HepG2 (cell line): Measurements from ENCODE around the gene ARVCF. TPM values are rescaled to one million over a fixed set of nuclear protein-coding genes. Genes with fewer than 3 reads are reported as not detected.

Experiments
- DNMT1 ChIP-seq: sonication (generic); formaldehyde crosslinking; IDR thresholded peaks from 2 replicates; pipeline ENCODE4 v1.5.1; 2020; ENCODE audit warnings: mild to moderate bottlenecking, missing genetic modification reagents
- FLYWCH1 ChIP-seq: sonication (generic); formaldehyde crosslinking; IDR thresholded peaks from 2 replicates; pipeline ENCODE4 v1.8.1; 2023; ENCODE audit warnings: mild to moderate bottlenecking, missing genetic modification reagents
- HIC2 ChIP-seq: sonication (generic); formaldehyde crosslinking; IDR thresholded peaks from 2 replicates; pipeline ENCODE4 v1.9.0; 2022; ENCODE audit warnings: low read depth, missing genetic modification reagents
- JARID2 ChIP-seq: sonication (generic); formaldehyde crosslinking; IDR thresholded peaks from 2 replicates; pipeline ENCODE4 v1.8.1; 2023; ENCODE audit warnings: missing genetic modification reagents, inconsistent platforms; ENCODE audit not compliant: insufficient replicate concordance
- MLXIP ChIP-seq: sonication (generic); formaldehyde crosslinking; IDR thresholded peaks from 2 replicates; pipeline ENCODE4 v1.9.0; 2021; ENCODE audit warnings: missing genetic modification reagents, borderline replicate concordance
- MYNN ChIP-seq: sonication (generic); formaldehyde crosslinking; IDR thresholded peaks from 2 replicates; pipeline ENCODE4 v1.4.0; 2020; ENCODE audit warnings: mild to moderate bottlenecking, low read depth, missing genetic modification reagents
- MZF1 ChIP-seq: sonication (generic); formaldehyde crosslinking; IDR thresholded peaks from 2 replicates; pipeline ENCODE4 v1.8.1; 2023; ENCODE audit warnings: mild to moderate bottlenecking, missing genetic modification reagents, borderline replicate concordance
- NR2C2 ChIP-seq: sonication (generic); formaldehyde crosslinking; IDR thresholded peaks from 2 replicates; pipeline ENCODE4 v1.4.0; 2020; ENCODE audit warnings: missing genetic modification reagents, mild to moderate bottlenecking, moderate library complexity, borderline replicate concordance
- PHF5A ChIP-seq: IDR thresholded peaks from one replicate; pipeline ENCODE4 v1.6.1; 2018; ENCODE audit warnings: low read depth, missing genetic modification reagents; ENCODE audit not compliant: unreplicated experiment
- RBAK ChIP-seq: sonication (generic); formaldehyde crosslinking; IDR thresholded peaks from 2 replicates; pipeline ENCODE4 v1.5.1; 2020; ENCODE audit warnings: mild to moderate bottlenecking, missing genetic modification reagents
- RELA ChIP-seq: sonication (generic); formaldehyde crosslinking; IDR thresholded peaks from 2 replicates; pipeline ENCODE4 v1.4.0; 2020; ENCODE audit warnings: missing genetic modification reagents
- RNF2 ChIP-seq: fragments of 450-650 bp; conservative IDR thresholded peaks from 2 replicates; pipeline ENCODE4 v1.6.1; 2016; ENCODE audit warnings: low read depth
- TEAD2 ChIP-seq: sonication (generic); formaldehyde crosslinking; IDR thresholded peaks from 2 replicates; pipeline ENCODE4 v1.9.0; 2021; ENCODE audit warnings: missing genetic modification reagents
- ZBTB21 ChIP-seq: sonication (generic); formaldehyde crosslinking; IDR thresholded peaks from 2 replicates; pipeline ENCODE4 v1.4.0; 2020; ENCODE audit warnings: missing genetic modification reagents
- ZFP37 ChIP-seq: sonication (generic); formaldehyde crosslinking; IDR thresholded peaks from 2 replicates; pipeline ENCODE4 v1.4.0; 2020; ENCODE audit warnings: missing genetic modification reagents, borderline replicate concordance
- ZNF879 ChIP-seq: sonication (generic); formaldehyde crosslinking; IDR thresholded peaks from 2 replicates; pipeline ENCODE4 v1.8.1; 2023; ENCODE audit warnings: missing genetic modification reagents
- polyA plus RNA-seq, 8 experiments: library from polyadenylated mRNA; depleted of rRNA in 3 of 8; stranded (reverse) in 7 of 8; unstranded in 1 of 8; fragments of >200 nt; fragmentation: Illumina TruSeq in 4 of 8; extraction: Trizol in 4 of 8; gene quantifications; 2 replicates each; pipeline versions ENCODE4 v1.2.1 to v1.2.3, GENCODE V29; 2011 to 2016; ENCODE audit warnings: low read depth in 4 of 8, missing spikeins in 1 of 8, mixed read lengths in 1 of 8; ENCODE audit not compliant: insufficient read depth in 1 of 8
- total RNA-seq, 5 experiments: library from RNA; depleted of rRNA; stranded (reverse); fragments of >200 nt; fragmentation: Illumina TruSeq; extraction: Trizol; gene quantifications; 2 replicates each; pipeline ENCODE4 v1.2.3, GENCODE V29; 2016; ENCODE audit warnings: low read depth in 1 of 5
- TF ChIP-seq, protein P1 (sequence below): sonication (generic); formaldehyde crosslinking; IDR thresholded peaks from 2 replicates; pipeline ENCODE4 v1.5.0; 2020; ENCODE audit warnings: mild to moderate bottlenecking, missing genetic modification reagents, moderate library complexity

Gene ARVCF
- total and polyA plus RNA-seq, 2 of the 13 experiments (the other 11 are each of a cell fraction or from before 2014, with no cell fraction given), result 16.4 to 17.7 TPM

DNA sequence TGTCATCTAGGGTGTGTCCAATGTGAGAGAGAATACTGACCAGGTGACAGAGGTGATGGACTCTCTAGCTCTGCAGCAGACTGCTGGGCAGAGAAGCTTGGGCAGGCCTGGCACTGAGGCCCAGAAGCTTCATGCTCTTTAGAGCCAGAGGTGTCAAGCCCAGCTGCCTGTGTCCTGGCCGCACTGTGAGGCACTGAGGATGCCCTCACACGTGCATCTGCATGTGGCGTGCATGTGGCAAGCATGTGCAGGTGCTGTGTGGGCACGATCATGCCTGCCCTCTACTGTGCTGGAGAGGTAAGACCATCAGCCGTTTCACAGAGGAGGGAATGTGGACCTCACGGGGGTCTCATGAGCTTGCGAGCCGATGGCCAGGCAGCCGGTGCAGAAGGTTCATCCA, 59.2 kb downstream of the ARVCF start (continued):
- TF ChIP-seq ZFP37 (CRISPR knock-in tag) (no peak), ZBTB21 (CRISPR knock-in tag) (no peak), PHF5A (CRISPR knock-in tag) (no peak), TEAD2 (no peak), MZF1 (no peak), ZNF879 (CRISPR knock-in tag) (0 out of 2 replicates have a peak, but pooled peaks have one; percentile 52), RNF2 (peak; percentile 49; the same call in 1 of the 2 replicates), RELA (CRISPR knock-in tag) (no peak), HIC2 (CRISPR knock-in tag) (0 out of 2 replicates have a peak, but pooled peaks have one; percentile 26), FLYWCH1 (0 out of 2 replicates have a peak, but pooled peaks have one; percentile 36), JARID2 (CRISPR knock-in tag) (no peak), DNMT1 (CRISPR knock-in tag) (no peak), MYNN (CRISPR knock-in tag) (no peak), RBAK (no peak), MLXIP (no peak), NR2C2 (CRISPR knock-in tag) (no peak)
- TF ChIP-seq, protein P1, sequence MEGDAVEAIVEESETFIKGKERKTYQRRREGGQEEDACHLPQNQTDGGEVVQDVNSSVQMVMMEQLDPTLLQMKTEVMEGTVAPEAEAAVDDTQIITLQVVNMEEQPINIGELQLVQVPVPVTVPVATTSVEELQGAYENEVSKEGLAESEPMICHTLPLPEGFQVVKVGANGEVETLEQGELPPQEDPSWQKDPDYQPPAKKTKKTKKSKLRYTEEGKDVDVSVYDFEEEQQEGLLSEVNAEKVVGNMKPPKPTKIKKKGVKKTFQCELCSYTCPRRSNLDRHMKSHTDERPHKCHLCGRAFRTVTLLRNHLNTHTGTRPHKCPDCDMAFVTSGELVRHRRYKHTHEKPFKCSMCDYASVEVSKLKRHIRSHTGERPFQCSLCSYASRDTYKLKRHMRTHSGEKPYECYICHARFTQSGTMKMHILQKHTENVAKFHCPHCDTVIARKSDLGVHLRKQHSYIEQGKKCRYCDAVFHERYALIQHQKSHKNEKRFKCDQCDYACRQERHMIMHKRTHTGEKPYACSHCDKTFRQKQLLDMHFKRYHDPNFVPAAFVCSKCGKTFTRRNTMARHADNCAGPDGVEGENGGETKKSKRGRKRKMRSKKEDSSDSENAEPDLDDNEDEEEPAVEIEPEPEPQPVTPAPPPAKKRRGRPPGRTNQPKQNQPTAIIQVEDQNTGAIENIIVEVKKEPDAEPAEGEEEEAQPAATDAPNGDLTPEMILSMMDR (CRISPR knock-in tag), result peak; percentile 52; the same call in 1 of the 2 replicates
